ENCODE data around the gene TEX13A. TPM values are rescaled to one million over a fixed set of nuclear protein-coding genes. Genes with fewer than 3 reads are reported as not detected.

The TEX13A gene
- total and polyA plus RNA-seq, 4 donors, result not detected

DNA sequence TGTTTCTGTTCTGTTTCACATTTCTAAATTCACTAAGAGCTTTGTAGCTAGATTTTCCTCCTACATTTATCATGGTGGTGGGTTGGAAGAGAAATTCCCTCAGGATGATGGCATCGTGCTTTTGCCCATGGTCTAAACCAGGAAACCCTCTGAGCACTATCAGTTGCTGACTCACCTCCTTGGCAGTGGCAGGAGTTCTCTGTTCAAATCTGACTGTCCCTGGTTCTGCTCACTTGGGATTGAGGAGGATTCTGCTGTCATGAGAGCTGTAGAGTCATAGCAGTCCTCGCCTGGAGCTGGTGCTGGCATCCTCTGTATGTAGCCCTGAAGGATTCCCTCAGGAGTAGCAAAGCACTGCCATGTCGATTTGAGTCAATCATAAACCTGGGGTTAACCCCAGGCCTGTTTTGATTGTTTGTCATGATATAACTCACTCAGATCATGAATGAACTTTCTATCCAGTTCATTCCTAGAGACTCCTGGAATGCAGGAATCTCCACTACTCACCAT is 9.4 kb downstream of the TEX13A start:
- no peak overlapping the region for H3K9ac ChIP-seq (ENCODE audit: low read depth in 1 of 2, low read length in 2 of 2)
- H3K9me3 ChIP-seq (ENCODE audit: control insufficient read depth in 4 of 4, low read length in 3 of 4), result no peaks in the 10 kb centered on the region
- H3K27ac ChIP-seq (ENCODE audit: low read depth in 1 of 2, low read length in 2 of 2), result no peak overlapping the region
- no peaks in the 10 kb centered on the region for H3K36me3 ChIP-seq (ENCODE audit: control insufficient read depth in 4 of 4, insufficient read depth in 3 of 4, low read depth in 1 of 4, low read length in 3 of 4)
- 83% methylated on average over 3 of the region's 3 CpGs for WGBS
- no peak overlapping the region for H3K4me3 ChIP-seq (ENCODE audit: low read depth in 1 of 3, low read length in 3 of 3)
- no peaks in the 10 kb centered on the region for H3K27me3 ChIP-seq (ENCODE audit: control insufficient read depth in 4 of 4, insufficient read depth in 4 of 4, low read length in 3 of 4)
- no peaks in the 10 kb centered on the region for H3K4me1 ChIP-seq (ENCODE audit: control insufficient read depth in 4 of 4, insufficient read depth in 4 of 4, low read length in 3 of 4)
- no peak for DNase-seq (ENCODE audit: low spot score)
- TF ChIP-seq SP1 (IDR thresholded peaks at IDR 0.05), result no peak
- TF ChIP-seq GABPA (IDR thresholded peaks at IDR 0.05 in 1 of 2, conservative IDR thresholded peaks at IDR 0.05 in 1 of 2), result no peak
- no peak for TF ChIP-seq FOXA2 (IDR thresholded peaks at IDR 0.05)
- no peak for TF ChIP-seq RAD21 (IDR thresholded peaks at IDR 0.05)
- no peak for TF ChIP-seq EGR1 (IDR thresholded peaks at IDR 0.05; ENCODE audit: low read depth in 2 of 2)
- TF ChIP-seq, protein P1, sequence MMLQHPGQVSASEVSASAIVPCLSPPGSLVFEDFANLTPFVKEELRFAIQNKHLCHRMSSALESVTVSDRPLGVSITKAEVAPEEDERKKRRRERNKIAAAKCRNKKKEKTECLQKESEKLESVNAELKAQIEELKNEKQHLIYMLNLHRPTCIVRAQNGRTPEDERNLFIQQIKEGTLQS (IDR thresholded peaks at IDR 0.05), result no peak
- no peak for TF ChIP-seq FOXA1 (IDR thresholded peaks at IDR 0.05)
- no peak for TF ChIP-seq TAF1 (conservative IDR thresholded peaks at IDR 0.05)
- TF ChIP-seq, protein P2, sequence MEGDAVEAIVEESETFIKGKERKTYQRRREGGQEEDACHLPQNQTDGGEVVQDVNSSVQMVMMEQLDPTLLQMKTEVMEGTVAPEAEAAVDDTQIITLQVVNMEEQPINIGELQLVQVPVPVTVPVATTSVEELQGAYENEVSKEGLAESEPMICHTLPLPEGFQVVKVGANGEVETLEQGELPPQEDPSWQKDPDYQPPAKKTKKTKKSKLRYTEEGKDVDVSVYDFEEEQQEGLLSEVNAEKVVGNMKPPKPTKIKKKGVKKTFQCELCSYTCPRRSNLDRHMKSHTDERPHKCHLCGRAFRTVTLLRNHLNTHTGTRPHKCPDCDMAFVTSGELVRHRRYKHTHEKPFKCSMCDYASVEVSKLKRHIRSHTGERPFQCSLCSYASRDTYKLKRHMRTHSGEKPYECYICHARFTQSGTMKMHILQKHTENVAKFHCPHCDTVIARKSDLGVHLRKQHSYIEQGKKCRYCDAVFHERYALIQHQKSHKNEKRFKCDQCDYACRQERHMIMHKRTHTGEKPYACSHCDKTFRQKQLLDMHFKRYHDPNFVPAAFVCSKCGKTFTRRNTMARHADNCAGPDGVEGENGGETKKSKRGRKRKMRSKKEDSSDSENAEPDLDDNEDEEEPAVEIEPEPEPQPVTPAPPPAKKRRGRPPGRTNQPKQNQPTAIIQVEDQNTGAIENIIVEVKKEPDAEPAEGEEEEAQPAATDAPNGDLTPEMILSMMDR (IDR thresholded peaks at IDR 0.05; ENCODE audit: low read depth, low read length, missing input control), result no peak
- no peak for TF ChIP-seq YY1 (IDR thresholded peaks at IDR 0.05)
- TF ChIP-seq HNF4G (IDR thresholded peaks at IDR 0.05), result no peak
- TF ChIP-seq, protein P3, sequence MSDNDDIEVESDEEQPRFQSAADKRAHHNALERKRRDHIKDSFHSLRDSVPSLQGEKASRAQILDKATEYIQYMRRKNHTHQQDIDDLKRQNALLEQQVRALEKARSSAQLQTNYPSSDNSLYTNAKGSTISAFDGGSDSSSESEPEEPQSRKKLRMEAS (IDR thresholded peaks at IDR 0.05), result no peak
- TF ChIP-seq RXRA (IDR thresholded peaks at IDR 0.05), result no peak
- TF ChIP-seq JUND (IDR thresholded peaks at IDR 0.05), result no peak
- TF ChIP-seq, protein P4, sequence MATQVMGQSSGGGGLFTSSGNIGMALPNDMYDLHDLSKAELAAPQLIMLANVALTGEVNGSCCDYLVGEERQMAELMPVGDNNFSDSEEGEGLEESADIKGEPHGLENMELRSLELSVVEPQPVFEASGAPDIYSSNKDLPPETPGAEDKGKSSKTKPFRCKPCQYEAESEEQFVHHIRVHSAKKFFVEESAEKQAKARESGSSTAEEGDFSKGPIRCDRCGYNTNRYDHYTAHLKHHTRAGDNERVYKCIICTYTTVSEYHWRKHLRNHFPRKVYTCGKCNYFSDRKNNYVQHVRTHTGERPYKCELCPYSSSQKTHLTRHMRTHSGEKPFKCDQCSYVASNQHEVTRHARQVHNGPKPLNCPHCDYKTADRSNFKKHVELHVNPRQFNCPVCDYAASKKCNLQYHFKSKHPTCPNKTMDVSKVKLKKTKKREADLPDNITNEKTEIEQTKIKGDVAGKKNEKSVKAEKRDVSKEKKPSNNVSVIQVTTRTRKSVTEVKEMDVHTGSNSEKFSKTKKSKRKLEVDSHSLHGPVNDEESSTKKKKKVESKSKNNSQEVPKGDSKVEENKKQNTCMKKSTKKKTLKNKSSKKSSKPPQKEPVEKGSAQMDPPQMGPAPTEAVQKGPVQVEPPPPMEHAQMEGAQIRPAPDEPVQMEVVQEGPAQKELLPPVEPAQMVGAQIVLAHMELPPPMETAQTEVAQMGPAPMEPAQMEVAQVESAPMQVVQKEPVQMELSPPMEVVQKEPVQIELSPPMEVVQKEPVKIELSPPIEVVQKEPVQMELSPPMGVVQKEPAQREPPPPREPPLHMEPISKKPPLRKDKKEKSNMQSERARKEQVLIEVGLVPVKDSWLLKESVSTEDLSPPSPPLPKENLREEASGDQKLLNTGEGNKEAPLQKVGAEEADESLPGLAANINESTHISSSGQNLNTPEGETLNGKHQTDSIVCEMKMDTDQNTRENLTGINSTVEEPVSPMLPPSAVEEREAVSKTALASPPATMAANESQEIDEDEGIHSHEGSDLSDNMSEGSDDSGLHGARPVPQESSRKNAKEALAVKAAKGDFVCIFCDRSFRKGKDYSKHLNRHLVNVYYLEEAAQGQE (IDR thresholded peaks at IDR 0.05), result no peak
- TF ChIP-seq HNF4A (conservative IDR thresholded peaks at IDR 0.05), result no peak

DNA sequence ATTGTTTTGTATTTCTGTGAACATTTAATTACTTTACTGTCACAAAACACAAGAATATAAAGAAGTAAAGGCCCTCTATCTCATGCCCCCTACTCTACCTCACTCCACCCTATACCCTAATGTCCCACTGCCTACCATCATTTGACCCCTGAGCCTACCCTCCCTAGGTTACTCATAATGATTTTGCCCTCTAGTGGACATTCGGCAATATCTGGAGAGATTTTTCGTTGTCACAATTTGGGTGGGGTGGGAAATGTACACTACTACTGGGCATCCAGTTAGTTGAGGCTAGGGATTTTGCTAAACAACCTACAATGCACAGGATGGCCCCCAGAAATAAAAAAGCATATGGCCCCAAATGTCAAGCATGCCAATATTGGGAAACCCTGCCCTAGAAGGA is 10.2 kb downstream of the TEX13A start:
- no peak for DNase-seq (ENCODE audit: low spot score)
- Histone ChIP-seq H3K9ac (ENCODE audit: low read depth in 1 of 2, low read length in 2 of 2) (no peak overlapping the region), H3K27me3 (ENCODE audit: control insufficient read depth in 4 of 4, insufficient read depth in 4 of 4, low read length in 3 of 4) (no peaks in the 10 kb centered on the region), H3K4me3 (ENCODE audit: low read depth in 1 of 3, low read length in 3 of 3) (no peak overlapping the region), H3K36me3 (ENCODE audit: control insufficient read depth in 4 of 4, insufficient read depth in 3 of 4, low read depth in 1 of 4, low read length in 3 of 4) (no peaks in the 10 kb centered on the region), H3K4me1 (ENCODE audit: control insufficient read depth in 4 of 4, insufficient read depth in 4 of 4, low read length in 3 of 4) (no peaks in the 10 kb centered on the region), H3K27ac (ENCODE audit: low read depth in 1 of 2, low read length in 2 of 2) (no peak overlapping the region), H3K9me3 (ENCODE audit: control insufficient read depth in 4 of 4, low read length in 3 of 4) (no peaks in the 10 kb centered on the region)
- WGBS, result 95% methylated on average over 2 of the region's 2 CpGs
- TF ChIP-seq HNF4A (conservative IDR thresholded peaks at IDR 0.05) (no peak), RAD21 (IDR thresholded peaks at IDR 0.05) (no peak), HNF4G (IDR thresholded peaks at IDR 0.05) (no peak), GABPA (IDR thresholded peaks at IDR 0.05 in 1 of 2, conservative IDR thresholded peaks at IDR 0.05 in 1 of 2) (no peak), SP1 (IDR thresholded peaks at IDR 0.05) (no peak), NR2F2 (IDR thresholded peaks at IDR 0.05) (no peak), JUND (IDR thresholded peaks at IDR 0.05) (no peak), TAF1 (conservative IDR thresholded peaks at IDR 0.05) (no peak), FOXA2 (IDR thresholded peaks at IDR 0.05) (no peak), EGR1 (IDR thresholded peaks at IDR 0.05; ENCODE audit: low read depth in 2 of 2) (no peak), FOXA1 (IDR thresholded peaks at IDR 0.05) (no peak), RXRA (IDR thresholded peaks at IDR 0.05) (no peak), YY1 (IDR thresholded peaks at IDR 0.05) (no peak)
- TF ChIP-seq, protein P2 (IDR thresholded peaks at IDR 0.05; ENCODE audit: low read depth, low read length, missing input control), result no peak
- TF ChIP-seq, protein P5, sequence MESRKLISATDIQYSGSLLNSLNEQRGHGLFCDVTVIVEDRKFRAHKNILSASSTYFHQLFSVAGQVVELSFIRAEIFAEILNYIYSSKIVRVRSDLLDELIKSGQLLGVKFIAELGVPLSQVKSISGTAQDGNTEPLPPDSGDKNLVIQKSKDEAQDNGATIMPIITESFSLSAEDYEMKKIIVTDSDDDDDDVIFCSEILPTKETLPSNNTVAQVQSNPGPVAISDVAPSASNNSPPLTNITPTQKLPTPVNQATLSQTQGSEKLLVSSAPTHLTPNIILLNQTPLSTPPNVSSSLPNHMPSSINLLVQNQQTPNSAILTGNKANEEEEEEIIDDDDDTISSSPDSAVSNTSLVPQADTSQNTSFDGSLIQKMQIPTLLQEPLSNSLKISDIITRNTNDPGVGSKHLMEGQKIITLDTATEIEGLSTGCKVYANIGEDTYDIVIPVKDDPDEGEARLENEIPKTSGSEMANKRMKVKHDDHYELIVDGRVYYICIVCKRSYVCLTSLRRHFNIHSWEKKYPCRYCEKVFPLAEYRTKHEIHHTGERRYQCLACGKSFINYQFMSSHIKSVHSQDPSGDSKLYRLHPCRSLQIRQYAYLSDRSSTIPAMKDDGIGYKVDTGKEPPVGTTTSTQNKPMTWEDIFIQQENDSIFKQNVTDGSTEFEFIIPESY (IDR thresholded peaks at IDR 0.05), result no peak
- TF ChIP-seq, protein P1 (IDR thresholded peaks at IDR 0.05), result no peak
- TF ChIP-seq, protein P3 (IDR thresholded peaks at IDR 0.05), result no peak

All from liver (tissue), 9 donors.